Cerebellar cortex (tissue), 1 donor: ENCODE data around the gene ZFHX3.

Experiments
- DNase-seq: peaks from one replicate; pipeline ENCODE4 v3.0.0-alpha.2; 2015; ENCODE audit warnings: low spot score

ZFHX3 gene

GRCh38 chr16:72824761-72825160 lies 223.2 kb downstream of the ZFHX3 start:
- no peak for DNase-seq

- DNase-seq = no peak
Observed at GRCh38 chr16:72824027-72824426, 223.9 kb downstream of the ZFHX3 start.

- no peak for DNase-seq
Observed at GRCh38 chr16:72821185-72821950, 226.6 kb downstream of the ZFHX3 start.

GRCh38 chr16:72819345-72819744 lies 228.6 kb downstream of the ZFHX3 start:
- no peak for DNase-seq

- no peak for DNase-seq
Observed at GRCh38 chr16:72818236-72818845, 229.6 kb downstream of the ZFHX3 start.

- no peak for DNase-seq
Observed at GRCh38 chr16:72815348-72816318, 232.3 kb downstream of the ZFHX3 start.

GRCh38 chr16:72814226-72814625 lies 233.7 kb downstream of the ZFHX3 start:
- DNase-seq = no peak

GRCh38 chr16:72812672-72813071 lies 235.3 kb downstream of the ZFHX3 start:
- DNase-seq = no peak

- DNase-seq = no peak
Observed at GRCh38 chr16:72811876-72812275, 236.1 kb downstream of the ZFHX3 start.

GRCh38 chr16:72811188-72811720 lies 236.7 kb downstream of the ZFHX3 start:
- no peak for DNase-seq

GRCh38 chr16:72810480-72810879 lies 237.4 kb downstream of the ZFHX3 start:
- no peak for DNase-seq

GRCh38 chr16:72809446-72809845 lies 238.5 kb downstream of the ZFHX3 start:
- no peak for DNase-seq

GRCh38 chr16:72808754-72809153 lies 239.2 kb downstream of the ZFHX3 start:
- DNase-seq = no peak

- no peak for DNase-seq
Observed at GRCh38 chr16:72807245-72807644, 240.7 kb downstream of the ZFHX3 start.

- no peak for DNase-seq
Observed at GRCh38 chr16:72805486-72805885, 242.4 kb downstream of the ZFHX3 start.

- no peak for DNase-seq
Observed at GRCh38 chr16:72800524-72801161, 247.3 kb downstream of the ZFHX3 start.

GRCh38 chr16:72798264-72798663 lies 249.7 kb downstream of the ZFHX3 start:
- DNase-seq = no peak

GRCh38 chr16:72797621-72798020 lies 250.3 kb downstream of the ZFHX3 start:
- no peak for DNase-seq

GRCh38 chr16:72796222-72796621 lies 251.7 kb downstream of the ZFHX3 start:
- no peak for DNase-seq

GRCh38 chr16:72794986-72795385 lies 252.9 kb downstream of the ZFHX3 start:
- no peak for DNase-seq

- no peak for DNase-seq
Observed at GRCh38 chr16:72794319-72794718, 253.6 kb downstream of the ZFHX3 start.

- DNase-seq = no peak
Observed at GRCh38 chr16:72793716-72794115, 254.2 kb downstream of the ZFHX3 start.
